ENCODE data around the gene ATP2B2. TPM values are rescaled to one million over a fixed set of nuclear protein-coding genes. Genes with fewer than 3 reads are reported as not detected.
A peak's percentile ranks its signal among the peaks of the same experiment; 100 is the strongest.

Gene ATP2B2
- total RNA-seq, 1 donor from 2014 or later: 0.42 TPM

DNA sequence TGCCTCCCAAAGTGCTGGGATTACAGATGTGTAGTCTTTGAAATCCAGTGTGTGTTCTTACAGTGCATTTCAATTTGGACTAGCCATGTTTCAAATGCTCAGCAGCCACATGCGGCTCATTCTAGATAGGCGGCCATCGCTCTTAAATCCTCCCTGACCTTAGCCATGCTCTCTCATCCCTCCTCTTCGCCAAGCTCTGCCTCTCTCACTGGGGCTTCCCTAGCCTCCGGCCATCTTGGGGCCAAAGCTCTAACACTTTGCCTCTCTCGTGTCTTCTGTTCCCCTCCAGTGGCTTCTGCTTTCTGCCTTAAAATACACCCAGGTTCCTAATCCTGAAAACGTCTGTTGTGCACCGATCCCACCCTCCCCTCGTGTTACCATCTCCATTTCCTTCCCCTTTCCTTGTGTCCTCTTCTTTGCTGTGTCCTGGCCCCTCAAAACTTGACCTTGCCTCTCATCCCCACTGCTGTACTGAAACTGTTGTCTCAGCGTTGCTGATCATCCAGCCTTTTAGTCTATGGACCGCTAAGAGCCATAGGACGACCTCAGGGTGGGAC lies 211.3 kb downstream of the ATP2B2 start:
- Mint-ChIP-seq H3K36me3 (ENCODE audit: low read depth) (peaks cover 8% of the 10 kb centered on the region), H3K4me1 (no peaks in the 10 kb centered on the region), H3K27me3 (ENCODE audit: low read depth) (no peaks in the 10 kb centered on the region), H3K9me3 (no peaks in the 10 kb centered on the region), H3K4me3 (no peak overlapping the region), H3K27ac (ENCODE audit: unreplicated experiment) (no peak overlapping the region)
- DNase-seq (ENCODE audit: low read depth, low spot score): no peak
- TF ChIP-seq, protein P1, sequence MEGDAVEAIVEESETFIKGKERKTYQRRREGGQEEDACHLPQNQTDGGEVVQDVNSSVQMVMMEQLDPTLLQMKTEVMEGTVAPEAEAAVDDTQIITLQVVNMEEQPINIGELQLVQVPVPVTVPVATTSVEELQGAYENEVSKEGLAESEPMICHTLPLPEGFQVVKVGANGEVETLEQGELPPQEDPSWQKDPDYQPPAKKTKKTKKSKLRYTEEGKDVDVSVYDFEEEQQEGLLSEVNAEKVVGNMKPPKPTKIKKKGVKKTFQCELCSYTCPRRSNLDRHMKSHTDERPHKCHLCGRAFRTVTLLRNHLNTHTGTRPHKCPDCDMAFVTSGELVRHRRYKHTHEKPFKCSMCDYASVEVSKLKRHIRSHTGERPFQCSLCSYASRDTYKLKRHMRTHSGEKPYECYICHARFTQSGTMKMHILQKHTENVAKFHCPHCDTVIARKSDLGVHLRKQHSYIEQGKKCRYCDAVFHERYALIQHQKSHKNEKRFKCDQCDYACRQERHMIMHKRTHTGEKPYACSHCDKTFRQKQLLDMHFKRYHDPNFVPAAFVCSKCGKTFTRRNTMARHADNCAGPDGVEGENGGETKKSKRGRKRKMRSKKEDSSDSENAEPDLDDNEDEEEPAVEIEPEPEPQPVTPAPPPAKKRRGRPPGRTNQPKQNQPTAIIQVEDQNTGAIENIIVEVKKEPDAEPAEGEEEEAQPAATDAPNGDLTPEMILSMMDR (conservative IDR thresholded peaks at IDR 0.05): no peak

DNA sequence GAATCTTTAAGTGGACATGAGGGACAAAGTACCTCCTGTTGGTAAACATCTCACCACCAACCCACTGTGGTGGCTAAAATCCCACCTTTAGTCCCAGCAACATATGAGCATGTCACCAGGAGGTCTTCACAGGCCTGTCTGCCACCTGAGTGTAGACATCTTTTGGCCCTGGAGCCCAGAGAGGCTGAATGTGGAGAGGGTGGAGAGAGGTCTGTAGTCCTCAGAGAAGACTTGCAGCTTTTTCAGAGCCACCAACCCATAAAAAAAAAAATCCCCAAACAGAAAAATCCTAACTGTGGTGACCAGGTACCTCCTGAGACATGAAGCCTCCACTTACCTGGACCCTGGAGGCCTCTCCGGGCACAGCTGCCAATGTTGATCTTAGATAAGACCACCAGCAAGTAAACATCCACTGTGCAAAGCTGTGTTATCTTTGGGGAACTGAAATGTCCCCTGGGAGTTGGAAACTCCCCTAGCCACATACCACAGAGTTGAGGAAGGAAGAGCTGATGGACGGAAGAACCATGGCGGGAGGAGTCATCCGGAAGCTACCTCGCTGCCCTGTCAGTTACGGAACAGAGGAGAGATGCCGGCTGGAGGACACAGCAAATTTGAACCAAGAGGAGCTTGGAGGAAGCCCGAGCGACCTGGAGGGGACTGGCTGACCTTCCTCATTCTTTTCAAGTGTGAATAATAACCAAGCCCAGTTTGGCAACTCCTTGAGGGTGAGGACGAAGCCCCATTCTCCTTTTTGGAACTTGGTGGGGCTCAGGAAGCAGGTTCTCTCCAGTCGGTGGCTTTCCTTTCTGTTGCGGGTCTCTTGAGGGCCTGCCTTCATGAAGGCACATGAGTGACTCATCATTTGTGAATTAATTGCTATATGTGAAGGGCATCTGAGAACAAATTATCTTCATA lies 212.6 kb downstream of the ATP2B2 start, which contains the start of gene GHRL:
Gene GHRL, minus strand, starts transcription at position 443 of the 915 bp plus-strand sequence. CDS start 2,767 bp downstream, outside the sequence.
- Mint-ChIP-seq H3K9me3 (no peaks in the 10 kb centered on the region), H3K4me1 (no peaks in the 10 kb centered on the region), H3K27ac (ENCODE audit: unreplicated experiment) (no peak within 1 kb of the TSS), H3K4me3 (no peak within 1 kb of the TSS), H3K27me3 (ENCODE audit: low read depth) (no peaks in the 10 kb centered on the region), H3K36me3 (ENCODE audit: low read depth) (peaks cover 5% of the 10 kb centered on the region)
- TF ChIP-seq, protein P1 (conservative IDR thresholded peaks at IDR 0.05): no peak
- no peak for DNase-seq (ENCODE audit: low read depth, low spot score)

DNA sequence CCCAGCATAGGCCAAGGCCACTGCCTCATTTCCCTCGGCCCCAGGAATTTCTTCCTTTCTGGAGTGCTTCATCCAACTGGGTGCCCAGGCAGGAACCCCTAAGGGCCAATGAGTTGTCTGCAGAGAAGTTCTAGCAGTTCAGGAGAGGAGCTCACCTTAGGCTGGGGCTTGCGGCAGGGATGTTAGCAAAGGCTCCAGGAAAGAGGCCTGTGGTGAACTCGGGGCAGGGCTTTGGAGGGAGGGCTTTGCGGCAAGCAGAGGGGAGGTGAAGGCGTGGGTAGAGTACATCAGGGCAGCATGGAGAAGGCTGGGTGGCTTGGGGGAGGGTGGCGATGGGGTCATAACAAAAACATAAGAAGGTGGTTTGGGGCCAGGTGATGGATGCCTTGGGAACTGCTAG lies 213.7 kb downstream of the ATP2B2 start:
- no peak for DNase-seq (ENCODE audit: low read depth, low spot score)
- no peak overlapping the region for H3K4me3 Mint-ChIP-seq
- no peaks in the 10 kb centered on the region for H3K36me3 Mint-ChIP-seq (ENCODE audit: low read depth)
- H3K4me1 Mint-ChIP-seq: no peaks in the 10 kb centered on the region
- no peaks in the 10 kb centered on the region for H3K9me3 Mint-ChIP-seq
- TF ChIP-seq, protein P1 (conservative IDR thresholded peaks at IDR 0.05): no peak
- H3K27me3 Mint-ChIP-seq (ENCODE audit: low read depth): no peaks in the 10 kb centered on the region
- H3K27ac Mint-ChIP-seq (ENCODE audit: unreplicated experiment): no peak overlapping the region

DNA sequence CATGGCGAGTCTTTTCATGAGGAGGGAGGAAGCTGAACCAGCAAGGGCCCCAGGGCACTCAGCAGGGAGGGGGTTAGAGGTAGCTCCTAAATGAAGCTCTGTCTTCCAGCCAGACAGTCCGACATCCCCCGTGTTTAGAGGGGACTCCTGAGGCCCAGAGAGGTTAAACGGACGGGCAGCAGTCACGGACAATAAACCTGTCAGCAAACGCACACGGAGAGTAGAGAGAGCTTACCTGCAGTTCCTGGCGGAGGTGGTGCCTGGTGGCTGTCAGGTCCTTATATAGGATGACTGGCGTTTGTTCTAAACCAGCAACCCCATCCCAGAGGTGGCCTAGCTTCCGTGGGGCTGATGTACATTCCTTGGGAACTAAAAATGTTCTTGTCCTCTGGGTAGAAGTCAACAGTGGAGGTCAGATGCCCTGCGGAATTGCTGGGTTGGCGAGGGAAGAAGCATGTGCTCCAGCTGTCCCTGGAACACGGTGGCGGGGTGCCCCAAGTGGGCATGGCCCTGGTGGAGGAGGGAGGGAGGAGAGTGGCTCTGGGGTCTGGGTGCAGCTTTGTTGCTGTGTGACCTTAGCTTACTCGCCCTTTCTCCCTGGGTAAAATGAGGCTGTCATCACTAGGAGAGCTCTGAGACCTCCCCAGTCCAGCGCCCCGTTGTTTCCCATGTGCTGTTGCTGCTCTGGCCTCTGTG lies 214.8 kb downstream of the ATP2B2 start:
- Mint-ChIP-seq H3K4me3 (no peak overlapping the region), H3K4me1 (no peaks in the 10 kb centered on the region), H3K27ac (ENCODE audit: unreplicated experiment) (no peak overlapping the region), H3K27me3 (ENCODE audit: low read depth) (no peaks in the 10 kb centered on the region), H3K9me3 (no peaks in the 10 kb centered on the region), H3K36me3 (ENCODE audit: low read depth) (no peaks in the 10 kb centered on the region)
- DNase-seq (ENCODE audit: low read depth, low spot score): no peak
- TF ChIP-seq, protein P1 (conservative IDR thresholded peaks at IDR 0.05): no peak

DNA sequence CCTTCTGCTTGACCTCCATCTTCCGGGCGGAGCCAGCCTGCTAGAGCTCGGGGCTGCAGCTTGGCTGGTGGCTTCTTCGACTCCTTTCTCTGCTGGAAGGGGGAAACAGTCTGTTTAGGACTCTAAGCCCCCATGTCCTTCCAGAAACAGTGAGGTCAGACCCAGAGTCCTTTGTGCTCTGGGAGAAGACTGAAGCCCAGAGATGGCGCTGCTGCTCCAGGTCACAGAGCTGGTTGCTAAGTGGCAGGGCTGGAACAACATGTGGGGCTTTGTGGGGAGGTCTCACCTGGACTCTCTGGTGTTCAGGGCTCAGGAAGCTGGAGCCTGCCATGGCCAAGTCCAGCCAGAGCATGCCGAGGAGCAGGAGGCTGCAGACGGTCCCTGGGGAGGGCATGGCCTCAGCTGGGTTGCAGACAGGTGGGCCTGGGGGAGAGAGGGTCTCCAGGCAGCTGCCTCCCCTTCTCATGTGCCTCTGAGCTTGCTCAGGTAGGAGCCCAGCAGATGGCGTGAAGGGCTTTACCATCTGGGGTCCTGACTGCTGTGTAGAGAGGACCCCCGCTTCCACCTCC lies 215.5 kb downstream of the ATP2B2 start:
- no peak for DNase-seq (ENCODE audit: low read depth, low spot score)
- H3K4me1 Mint-ChIP-seq: no peaks in the 10 kb centered on the region
- H3K36me3 Mint-ChIP-seq (ENCODE audit: low read depth): no peaks in the 10 kb centered on the region
- no peak overlapping the region for H3K4me3 Mint-ChIP-seq
- TF ChIP-seq, protein P1 (conservative IDR thresholded peaks at IDR 0.05): no peak
- no peaks in the 10 kb centered on the region for H3K9me3 Mint-ChIP-seq
- no peaks in the 10 kb centered on the region for H3K27me3 Mint-ChIP-seq (ENCODE audit: low read depth)
- peak overlapping the region; percentile 81 for H3K27ac Mint-ChIP-seq (ENCODE audit: unreplicated experiment)

Data from neural crest cell (in vitro differentiated cells).